Left cardiac atrium (tissue), 4 donors: ENCODE data around the gene LSP1. TPM values are rescaled to one million over a fixed set of nuclear protein-coding genes. Genes with fewer than 3 reads are reported as not detected.
"Not testable (repeated sequence)": the region's sequence is repeated elsewhere in the genome, so short reads cannot be mapped to it uniquely, and the experiment has no call there.

Source experiments
- ATAC-seq, 2 donors: fragments of 200-7000 bp; cut with Tn5 transposase; one replicate each; pipeline ENCODE4 v1.9.1; 2020; ENCODE audit warnings: mild to moderate bottlenecking in 2 of 2, moderate library complexity in 2 of 2
- DNase-seq: peaks from one replicate; pipeline ENCODE4 v3.0.0-alpha.2; 2020
- intact Hi-C, 2 donors: fragments of 100-400 bp; cut with DNase I; formaldehyde crosslinking; loops; one replicate each; pipeline versions ENCODE4 v1.14.1 to v1.15.1; 2022 to 2023
- microRNA-seq, 2 donors: library from miRNA; unstranded; fragments of <30 nt; microRNA quantifications; one replicate each; pipeline ENCODE4 v1.2.0, GENCODE V29; 2020
- total RNA-seq, 2 donors: library from RNA; stranded (reverse); fragmentation: NEBNext Ultra II Directional; extraction: Animal tissue kit (Norgen Biotek cat#: 25700); gene quantifications; one replicate each; pipeline ENCODE4 v1.2.1, GENCODE V29; 2021
- donor health status: DM: no; HTN: yes; CAD: no.
- donor health status: DM: no; HTN: yes; CAD: no; lungs with severe emphysema.
- donor health status: DM: yes; HTN: yes; CAD: no.
- donor health status: Dilated cardiomyopathy.

Gene LSP1
- total RNA-seq, 2 donors from 2014 or later, result 24.9 to 31.2 TPM

GRCh38 chr11:1936781-1937615 lies 84.1 kb downstream of the LSP1 start:
- ATAC-seq (no peak), DNase-seq (peak; percentile 19)
- intact Hi-C loops, result loop anchor here in 1 of 2 donors (2.0 kb wide), 1 partner anchor 22 kb away; no protein-coding TSS in a partner anchor

- DNase-seq, result no peak
- intact Hi-C loops, result loop anchor here in 1 of 2 donors (2.0 kb wide), 1 partner anchor 23 kb away; no protein-coding TSS in a partner anchor
These were observed 84.9 kb downstream of the LSP1 start for GRCh38 chr11:1937616-1938342.

GRCh38 chr11:1938343-1939005 lies 85.6 kb downstream of the LSP1 start:
- intact Hi-C loops, result no loop called here
- ATAC-seq (no peak), DNase-seq (no peak)

More at GRCh38 chr11:1937616-1938342, 84.9 kb downstream of the LSP1 start:
- ATAC-seq, result no peak

- intact Hi-C loops, result no loop called here
- no peak for DNase-seq
- peak in 1 of 2 donors; percentile 39 for ATAC-seq
These were observed 86.2 kb downstream of the LSP1 start for GRCh38 chr11:1939006-1939625.

GRCh38 chr11:1939788-1940187 lies 86.9 kb downstream of the LSP1 start:
- DNase-seq, intact Hi-C loops: not testable (repeated sequence)
- peak in 1 of 2 donors; percentile 52 for ATAC-seq

Small RNA genes lying within 50 kb of the gene (microRNA-seq; reads per million reads assigned to microRNA genes)
- gene MIR4298, result 0 reads per million in 2 donors
- gene MIR7847, result 0 reads per million in 2 donors

Other genes starting within 250 kb of the LSP1 start
- gene KRTAP5-3, start 244.6 kb upstream of the LSP1 start, total RNA-seq, result not detected
- not detected for gene KRTAP5-4, start 230.9 kb upstream of the LSP1 start, total RNA-seq
- not detected for gene KRTAP5-5, start 223.3 kb upstream of the LSP1 start, total RNA-seq
- not detected for gene KRTAP5-6, start 155.9 kb upstream of the LSP1 start, total RNA-seq
- under 1 TPM; 0.27 to 0.76 TPM for gene IFITM10, start 102.5 kb upstream of the LSP1 start, total RNA-seq
- 100 to 1,000 TPM; 635 to 667 TPM for gene CTSD, start 89.2 kb upstream of the LSP1 start, total RNA-seq
- not detected for gene SYT8, start 18.1 kb upstream of the LSP1 start, total RNA-seq
- under 1 TPM; 0.35 to 0.52 TPM for gene TNNI2, start 14.1 kb upstream of the LSP1 start, total RNA-seq
- under 1 TPM; 0.10 to 0.50 TPM for gene PRR33, start 38.8 kb downstream of the LSP1 start, total RNA-seq
- gene TNNT3, start 66.6 kb downstream of the LSP1 start, total RNA-seq, result 10 to 100 TPM; 11.7 to 28.5 TPM
- gene MRPL23, start 94.2 kb downstream of the LSP1 start, total RNA-seq, result 10 to 100 TPM; 42.8 to 77.1 TPM
- 100 to 1,000 TPM; 390 to 610 TPM for gene H19, start 144.8 kb downstream of the LSP1 start, total RNA-seq